Hematopoietic multipotent progenitor cell (in vitro differentiated cells): ENCODE results near the gene CDC37. TPM values are rescaled to one million over a fixed set of nuclear protein-coding genes. Genes with fewer than 3 reads are reported as not detected.
"Not testable (repeated sequence)": the region's sequence is repeated elsewhere in the genome, so short reads cannot be mapped to it uniquely, and the experiment has no call there.

Experiments used
- DNase-seq, 3 donors: peaks; one replicate each; pipeline ENCODE4 v3.0.0-alpha.2; 2011 to 2015; ENCODE audit warnings: low read depth in 2 of 3, low spot score in 2 of 3
- total RNA-seq: library from RNA; depleted of rRNA; stranded (reverse); fragments of >200 nt; gene quantifications from one replicate; pipeline ENCODE4 v1.2.3, GENCODE V29; 2012

Gene CDC37
- total RNA-seq, 1 donor: 131 TPM

- no peak for DNase-seq
Observed at GRCh38 chr19:10398819-10399218, 4.5 kb downstream of the CDC37 start.

- DNase-seq: no peak
Observed at GRCh38 chr19:10395917-10396316, 7.4 kb downstream of the CDC37 start.

- no peak for DNase-seq
Observed at GRCh38 chr19:10395436-10395835, 7.9 kb downstream of the CDC37 start.

GRCh38 chr19:10395003-10395402 lies 8.3 kb downstream of the CDC37 start:
- DNase-seq: no peak

- no peak for DNase-seq
Observed at GRCh38 chr19:10393137-10393536, 10.2 kb downstream of the CDC37 start.

GRCh38 chr19:10392120-10392519 lies 11.2 kb downstream of the CDC37 start:
- DNase-seq: no peak

- peak in 2 of 3 donors; percentile 66 to 75 for DNase-seq
Observed at GRCh38 chr19:10390652-10391286, 12.6 kb downstream of the CDC37 start.

GRCh38 chr19:10389863-10390262 lies 13.5 kb downstream of the CDC37 start:
- no peak for DNase-seq

- DNase-seq: peak; percentile 71 to 83 (median 73)
Observed at GRCh38 chr19:10388957-10389356, 14.4 kb downstream of the CDC37 start.

- DNase-seq: no peak
Observed at GRCh38 chr19:10384580-10384979, 18.8 kb downstream of the CDC37 start.

GRCh38 chr19:10383223-10383499 lies 20.2 kb downstream of the CDC37 start:
- DNase-seq: not testable (repeated sequence)

GRCh38 chr19:10380313-10381102 lies 22.8 kb downstream of the CDC37 start, which contains the start of gene TYK2:
Gene TYK2 (minus strand): TSS chr19:10380572. CDS start chr19:10378406, 2,166 bp downstream.
- peak; percentile 90 to 99 (median 99) for DNase-seq

GRCh38 chr19:10379880-10380312 lies 23.4 kb downstream of the CDC37 start:
- DNase-seq: no peak

- DNase-seq: no peak
Observed at GRCh38 chr19:10378124-10378523, 25.2 kb downstream of the CDC37 start.

GRCh38 chr19:10377140-10377640 lies 26.2 kb downstream of the CDC37 start:
- DNase-seq: not testable (repeated sequence)

GRCh38 chr19:10374931-10375330 lies 28.4 kb downstream of the CDC37 start:
- no peak for DNase-seq

GRCh38 chr19:10372690-10373089 lies 30.7 kb downstream of the CDC37 start:
- DNase-seq: no peak

GRCh38 chr19:10368101-10368803 lies 35.1 kb downstream of the CDC37 start:
- DNase-seq: no peak

- not testable (repeated sequence) for DNase-seq
Observed at GRCh38 chr19:10366950-10367512, 36.3 kb downstream of the CDC37 start.

- no peak for DNase-seq
Observed at GRCh38 chr19:10365518-10365917, 37.8 kb downstream of the CDC37 start.

GRCh38 chr19:10364644-10365043 lies 38.7 kb downstream of the CDC37 start:
- no peak for DNase-seq
